ENCODE results near the gene OXNAD1. TPM values are rescaled to one million over a fixed set of nuclear protein-coding genes. Genes with fewer than 3 reads are reported as not detected.
A peak's percentile ranks its signal among the peaks of the same experiment; 100 is the strongest.

The OXNAD1 gene
- total RNA-seq, 2 experiments from 2014 or later: 44.9 to 47.4 TPM

- Mint-ChIP-seq H3K4me3 (no peak overlapping the region), H3K27ac (no peak overlapping the region), H3K4me1 (peaks cover 20% of the 10 kb centered on the region), H3K27me3 (peaks cover 3% of the 10 kb centered on the region), H3K36me3 (peaks cover 2% of the 10 kb centered on the region), H3K9me3 (ENCODE audit: low read depth) (no peaks in the 10 kb centered on the region)
- no peak for ATAC-seq
- CTCF ChIA-PET: no interaction called here
- no peak for DNase-seq
Observed at GRCh38 chr3:16239086-16239770, 25.8 kb upstream of the OXNAD1 start.

- CTCF ChIA-PET: no interaction called here
- Mint-ChIP-seq H3K4me1 (peaks cover 20% of the 10 kb centered on the region), H3K27me3 (peaks cover 3% of the 10 kb centered on the region), H3K4me3 (no peak overlapping the region), H3K36me3 (peaks cover 2% of the 10 kb centered on the region), H3K27ac (no peak overlapping the region), H3K9me3 (ENCODE audit: low read depth) (no peaks in the 10 kb centered on the region)
- DNase-seq: no peak
- ATAC-seq: no peak
Observed at GRCh38 chr3:16239780-16240179, 25.2 kb upstream of the OXNAD1 start.

GRCh38 chr3:16240229-16241023 is 24.6 kb upstream of the OXNAD1 start:
- DNase-seq: no peak
- H3K9me3 Mint-ChIP-seq (ENCODE audit: low read depth): no peaks in the 10 kb centered on the region
- no peaks in the 10 kb centered on the region for H3K27me3 Mint-ChIP-seq
- H3K4me3 Mint-ChIP-seq: no peak overlapping the region
- ATAC-seq: no peak
- no peak overlapping the region for H3K27ac Mint-ChIP-seq
- H3K36me3 Mint-ChIP-seq: no peaks in the 10 kb centered on the region
- CTCF ChIA-PET: no interaction called here
- peaks cover 20% of the 10 kb centered on the region for H3K4me1 Mint-ChIP-seq

GRCh38 chr3:16241225-16241624 is 23.8 kb upstream of the OXNAD1 start:
- CTCF ChIA-PET: interaction anchor here (1.3 kb wide), 1 partner anchor 13 kb away, joined by 3 read pairs; no protein-coding TSS in a partner anchor
- Mint-ChIP-seq H3K36me3 (no peaks in the 10 kb centered on the region), H3K9me3 (ENCODE audit: low read depth) (no peaks in the 10 kb centered on the region), H3K4me1 (peaks cover 20% of the 10 kb centered on the region), H3K4me3 (no peak overlapping the region), H3K27me3 (no peaks in the 10 kb centered on the region), H3K27ac (no peak overlapping the region)
- DNase-seq (no peak), ATAC-seq (no peak)

- ATAC-seq (no peak), DNase-seq (no peak)
- Mint-ChIP-seq H3K27me3 (no peaks in the 10 kb centered on the region), H3K27ac (no peak overlapping the region), H3K4me3 (no peak overlapping the region), H3K36me3 (no peaks in the 10 kb centered on the region), H3K9me3 (ENCODE audit: low read depth) (no peaks in the 10 kb centered on the region), H3K4me1 (peaks cover 24% of the 10 kb centered on the region)
- CTCF ChIA-PET: interaction anchor here (1.3 kb wide), 1 partner anchor 12 kb away, joined by 3 read pairs; no protein-coding TSS in a partner anchor
Observed at GRCh38 chr3:16242177-16242576, 22.8 kb upstream of the OXNAD1 start.

- CTCF ChIA-PET: interaction anchor here (0.8 to 1.2 kb wide), 5 partner anchors 20 to 426 kb away, joined by 3 to 4 read pairs (median 3); no protein-coding TSS in a partner anchor
- Mint-ChIP-seq H3K27ac (no peak overlapping the region), H3K27me3 (no peaks in the 10 kb centered on the region), H3K9me3 (ENCODE audit: low read depth) (no peaks in the 10 kb centered on the region), H3K4me3 (no peak overlapping the region), H3K36me3 (no peaks in the 10 kb centered on the region), H3K4me1 (peaks cover 34% of the 10 kb centered on the region)
- DNase-seq: no peak
- no peak for ATAC-seq
Observed at GRCh38 chr3:16243706-16244490, 21.1 kb upstream of the OXNAD1 start.

- Mint-ChIP-seq H3K27ac (no peak overlapping the region), H3K4me3 (no peak overlapping the region), H3K27me3 (no peaks in the 10 kb centered on the region), H3K9me3 (ENCODE audit: low read depth) (no peaks in the 10 kb centered on the region), H3K36me3 (no peaks in the 10 kb centered on the region), H3K4me1 (peaks cover 28% of the 10 kb centered on the region)
- CTCF ChIA-PET: interaction anchor here (1.4 to 1.5 kb wide), 2 partner anchors 196 to 430 kb away, joined by 3 to 5 read pairs; no protein-coding TSS in a partner anchor
- ATAC-seq (no peak), DNase-seq (no peak)
Observed at GRCh38 chr3:16245609-16246008, 19.4 kb upstream of the OXNAD1 start.

GRCh38 chr3:16247282-16248061 is 17.5 kb upstream of the OXNAD1 start:
- CTCF ChIA-PET: interaction anchor here (0.5 to 2.3 kb wide), 13 partner anchors 10 to 1966 kb away, joined by 3 to 16 read pairs (median 4); partner anchors contain the start of genes DPH3 and OXNAD1

GRCh38 chr3:16248556-16248955 is 16.5 kb upstream of the OXNAD1 start:
- DNase-seq (no peak), ATAC-seq (no peak)
- Mint-ChIP-seq H3K36me3 (peaks cover 2% of the 10 kb centered on the region), H3K27me3 (no peaks in the 10 kb centered on the region), H3K4me3 (no peak overlapping the region), H3K4me1 (peaks cover 30% of the 10 kb centered on the region), H3K27ac (no peak overlapping the region), H3K9me3 (ENCODE audit: low read depth) (no peaks in the 10 kb centered on the region)
- CTCF ChIA-PET: interaction anchor here (0.6 to 2.3 kb wide), 7 partner anchors 15 to 302 kb away, joined by 3 to 16 read pairs (median 4); partner anchors contain the start of genes DPH3 and OXNAD1

More at GRCh38 chr3:16247282-16248061, 17.5 kb upstream of the OXNAD1 start:
- Mint-ChIP-seq H3K27ac (no peak overlapping the region), H3K4me1 (peaks cover 25% of the 10 kb centered on the region), H3K4me3 (no peak overlapping the region), H3K9me3 (ENCODE audit: low read depth) (no peaks in the 10 kb centered on the region), H3K27me3 (no peaks in the 10 kb centered on the region), H3K36me3 (no peaks in the 10 kb centered on the region)
- DNase-seq (peak; percentile 87), ATAC-seq (peak; percentile 94)

- Mint-ChIP-seq H3K4me3 (no peak overlapping the region), H3K27ac (no peak overlapping the region), H3K4me1 (peaks cover 30% of the 10 kb centered on the region), H3K27me3 (no peaks in the 10 kb centered on the region), H3K9me3 (ENCODE audit: low read depth) (no peaks in the 10 kb centered on the region), H3K36me3 (peaks cover 4% of the 10 kb centered on the region)
- CTCF ChIA-PET: interaction anchor here (1.5 kb wide), 1 partner anchor 203 kb away, joined by 3 read pairs; no protein-coding TSS in a partner anchor
- DNase-seq (no peak), ATAC-seq (no peak)
Observed at GRCh38 chr3:16249336-16249735, 15.7 kb upstream of the OXNAD1 start.

GRCh38 chr3:16249886-16250285 is 15.1 kb upstream of the OXNAD1 start:
- H3K27ac Mint-ChIP-seq: no peak overlapping the region
- H3K36me3 Mint-ChIP-seq: peaks cover 5% of the 10 kb centered on the region
- no peak overlapping the region for H3K4me3 Mint-ChIP-seq
- CTCF ChIA-PET: no interaction called here
- DNase-seq (no peak), ATAC-seq (no peak)
- peaks cover 36% of the 10 kb centered on the region for H3K4me1 Mint-ChIP-seq
- H3K9me3 Mint-ChIP-seq (ENCODE audit: low read depth): no peaks in the 10 kb centered on the region
- H3K27me3 Mint-ChIP-seq: no peaks in the 10 kb centered on the region

GRCh38 chr3:16251316-16252085 is 13.5 kb upstream of the OXNAD1 start:
- no peak for ATAC-seq
- no peak overlapping the region for H3K4me3 Mint-ChIP-seq
- CTCF ChIA-PET: interaction anchor here (1.3 to 2.3 kb wide), 4 partner anchors 13 to 205 kb away, joined by 3 to 9 read pairs (median 6); partner anchors contain the start of gene DPH3
- peaks cover 43% of the 10 kb centered on the region for H3K4me1 Mint-ChIP-seq
- no peaks in the 10 kb centered on the region for H3K27me3 Mint-ChIP-seq
- DNase-seq: no peak
- H3K36me3 Mint-ChIP-seq: peaks cover 5% of the 10 kb centered on the region
- no peak overlapping the region for H3K27ac Mint-ChIP-seq
- H3K9me3 Mint-ChIP-seq (ENCODE audit: low read depth): no peaks in the 10 kb centered on the region

Data from activated CD8-positive, alpha-beta memory T cell treated with anti-CD3 and anti-CD28 coated beads, Interleukin-2, amount 10 ng/mL, durations not matched to agents 7 days and 5 days (primary cell).